HG03135 (cell line): ENCODE data around the gene GRIK1.

Experiments
- ATAC-seq: cut with Tn5 transposase; IDR thresholded peaks from one replicate; pipeline ENCODE4 v1.9.1; 2021; ENCODE audit warnings: mild to moderate bottlenecking, moderate library complexity; ENCODE audit not compliant: unreplicated experiment

GRIK1 gene

GRCh38 chr21:29678626-29679025 is 261.2 kb downstream of the GRIK1 start:
- ATAC-seq: no peak

- no peak for ATAC-seq
These were observed 262.5 kb downstream of the GRIK1 start for GRCh38 chr21:29677326-29677725.

GRCh38 chr21:29676395-29676794 is 263.4 kb downstream of the GRIK1 start:
- no peak for ATAC-seq

DNA sequence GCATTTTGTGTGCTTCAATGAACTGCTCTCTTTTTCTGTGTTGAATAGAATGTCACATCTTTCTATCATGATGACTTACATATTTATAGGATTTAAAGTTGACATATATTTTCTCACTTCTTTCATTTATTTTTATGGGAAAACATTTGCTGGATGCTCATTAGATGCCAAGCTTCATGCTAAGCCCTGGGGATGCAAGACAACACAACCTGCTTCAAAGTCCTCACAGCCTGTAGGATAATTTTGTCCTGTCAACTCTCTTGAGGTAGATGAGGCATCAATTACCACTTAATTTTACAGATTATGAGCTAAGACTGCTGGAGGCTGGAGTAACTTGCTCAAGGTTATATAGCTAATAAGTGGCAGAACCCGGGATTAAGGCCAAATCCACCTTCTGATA is 264.3 kb downstream of the GRIK1 start:
- ATAC-seq: no peak

- ATAC-seq: no peak
These were observed 265.5 kb downstream of the GRIK1 start for GRCh38 chr21:29674343-29674742.

DNA sequence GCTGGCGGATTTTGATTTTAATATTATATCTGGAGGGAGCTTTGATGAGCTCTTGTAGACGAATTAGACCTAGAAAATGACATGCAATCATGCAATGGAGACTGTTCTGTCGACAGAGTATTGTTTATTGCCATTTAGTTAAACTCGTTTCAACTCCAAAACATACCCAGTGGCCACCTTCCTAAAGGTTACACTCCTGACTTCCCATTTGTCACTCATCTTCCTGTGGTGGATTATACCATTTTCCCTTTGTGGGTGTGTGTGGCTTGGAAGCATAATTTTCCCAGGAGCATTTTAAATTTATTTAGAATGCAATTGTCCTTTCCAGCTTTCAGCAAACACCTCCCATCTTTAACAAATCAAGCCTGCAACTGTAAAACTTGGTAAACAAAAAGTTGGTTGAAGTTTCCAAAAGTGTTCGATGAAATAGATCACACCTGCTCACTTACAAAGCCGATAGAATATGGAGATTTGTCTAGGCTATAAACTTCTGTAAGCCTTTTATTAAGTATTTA is 266.6 kb downstream of the GRIK1 start:
- ATAC-seq: no peak

- no peak for ATAC-seq
These were observed 268.1 kb downstream of the GRIK1 start for GRCh38 chr21:29671728-29672127.

DNA sequence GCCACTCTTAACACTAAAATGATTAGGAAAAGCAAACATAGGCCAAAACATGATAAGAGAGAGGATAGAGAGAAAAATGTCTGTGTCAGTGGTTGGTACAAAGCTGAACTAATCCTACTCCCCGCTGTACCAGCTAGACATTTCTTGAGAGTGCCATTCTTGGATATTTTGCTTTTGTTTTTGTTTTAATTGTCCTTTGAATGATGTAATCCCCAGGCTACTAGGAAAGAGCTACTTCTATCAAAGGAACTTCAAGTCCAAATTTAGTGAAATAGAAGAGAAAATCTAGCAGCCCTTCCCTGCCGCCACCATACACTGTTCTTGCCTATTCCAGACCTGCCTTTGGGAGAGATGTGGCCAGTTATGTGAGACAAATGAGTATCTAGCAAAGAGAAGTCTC is 269.6 kb downstream of the GRIK1 start:
- no peak for ATAC-seq

- ATAC-seq: no peak
These were observed 270.4 kb downstream of the GRIK1 start for GRCh38 chr21:29669416-29669815.

GRCh38 chr21:29667651-29668050 is 272.1 kb downstream of the GRIK1 start:
- ATAC-seq: no peak

DNA sequence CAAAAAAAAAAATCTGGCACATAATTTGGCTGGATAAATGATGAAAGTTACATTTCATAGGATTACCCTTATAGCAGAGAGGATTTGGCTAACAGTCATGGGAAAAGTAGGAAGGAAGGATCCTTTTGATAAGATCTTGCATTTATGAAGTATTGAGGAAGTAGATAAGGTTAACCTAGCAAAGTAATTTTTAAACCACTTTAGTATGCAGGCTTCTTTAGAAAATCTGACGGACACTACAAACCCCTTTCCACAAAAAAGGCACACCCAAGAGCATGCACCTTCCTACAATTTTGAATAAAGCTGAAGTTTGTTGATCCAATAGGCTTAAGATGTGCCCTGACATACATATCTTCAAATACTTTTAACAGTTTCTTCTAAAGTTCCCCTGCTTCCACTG is 275.2 kb downstream of the GRIK1 start:
- no peak for ATAC-seq

DNA sequence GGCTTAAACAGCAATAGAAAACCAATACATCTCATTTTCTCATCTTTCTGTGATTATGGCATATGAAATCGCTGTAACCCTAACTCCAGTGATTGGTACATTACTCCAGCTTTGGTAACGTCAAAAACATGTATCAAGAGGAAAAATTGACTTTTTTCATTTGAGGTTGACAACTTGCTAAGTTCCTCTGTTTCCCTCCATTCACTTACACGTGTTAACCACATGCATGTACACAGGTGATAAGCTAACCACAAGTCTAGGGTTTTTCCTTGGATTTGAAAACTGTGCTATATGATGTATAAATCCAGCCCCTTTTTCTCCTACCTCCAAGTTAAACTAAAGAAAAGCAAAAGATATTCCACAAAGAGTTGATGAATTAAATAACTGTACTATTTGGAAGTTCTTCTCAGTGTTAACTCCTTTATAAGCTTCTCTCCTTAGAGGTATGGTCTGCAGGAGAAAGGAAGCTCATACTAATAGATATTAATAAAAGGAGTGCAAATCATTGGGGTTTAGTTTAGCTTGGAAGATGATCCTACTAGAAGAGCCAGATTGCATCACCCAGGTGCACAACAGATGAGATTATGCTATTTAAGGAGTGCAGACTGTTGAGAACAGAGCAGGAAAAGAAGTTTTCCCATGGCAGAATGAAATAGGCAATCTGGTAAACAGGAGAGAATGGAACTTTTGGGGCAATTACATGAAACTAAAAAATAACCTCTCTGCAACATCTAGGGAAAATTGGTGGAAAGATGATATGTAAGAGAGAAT is 277.9 kb downstream of the GRIK1 start:
- ATAC-seq: no peak

GRCh38 chr21:29660047-29660720 is 279.6 kb downstream of the GRIK1 start:
- no peak for ATAC-seq

GRCh38 chr21:29658934-29659203 is 280.9 kb downstream of the GRIK1 start:
- ATAC-seq: no peak

- no peak for ATAC-seq
These were observed 281.4 kb downstream of the GRIK1 start for GRCh38 chr21:29658177-29658933.

DNA sequence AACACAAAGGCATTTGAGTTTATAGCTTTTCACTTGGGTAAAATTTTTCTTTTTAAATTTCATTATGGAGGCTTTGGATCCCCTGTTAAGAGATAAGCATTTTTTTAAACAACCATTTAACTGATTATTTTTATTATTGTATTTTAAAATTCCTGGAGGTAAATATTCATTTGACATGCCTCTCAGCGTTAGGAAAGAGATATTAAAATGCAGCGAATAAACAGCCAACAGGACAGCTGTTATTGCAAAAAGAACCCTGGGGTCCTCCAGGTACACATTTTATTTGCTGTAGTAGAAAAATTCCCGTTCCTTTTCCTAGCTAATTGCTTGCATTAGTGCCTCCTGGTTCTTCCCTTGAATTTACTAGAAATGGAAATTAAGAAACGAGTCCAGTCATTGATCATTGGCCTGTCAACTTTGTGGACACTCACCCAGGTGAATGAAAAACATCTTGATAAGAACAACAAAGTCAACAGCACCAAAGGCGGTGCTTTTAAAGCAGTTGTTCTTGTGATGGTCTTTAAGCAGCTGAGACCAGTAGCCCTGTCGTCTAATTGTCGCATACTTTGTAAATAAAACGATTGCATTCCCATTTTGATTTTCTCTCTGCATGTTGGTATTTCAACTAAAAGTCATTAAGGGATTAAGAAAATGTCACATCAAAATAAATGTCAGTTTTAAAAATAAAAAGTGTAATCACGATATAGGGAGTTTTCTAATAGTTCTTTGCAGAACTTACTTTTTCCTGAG is 282.4 kb downstream of the GRIK1 start:
- no peak for ATAC-seq

GRCh38 chr21:29656504-29657239 is 283.1 kb downstream of the GRIK1 start:
- ATAC-seq: no peak

DNA sequence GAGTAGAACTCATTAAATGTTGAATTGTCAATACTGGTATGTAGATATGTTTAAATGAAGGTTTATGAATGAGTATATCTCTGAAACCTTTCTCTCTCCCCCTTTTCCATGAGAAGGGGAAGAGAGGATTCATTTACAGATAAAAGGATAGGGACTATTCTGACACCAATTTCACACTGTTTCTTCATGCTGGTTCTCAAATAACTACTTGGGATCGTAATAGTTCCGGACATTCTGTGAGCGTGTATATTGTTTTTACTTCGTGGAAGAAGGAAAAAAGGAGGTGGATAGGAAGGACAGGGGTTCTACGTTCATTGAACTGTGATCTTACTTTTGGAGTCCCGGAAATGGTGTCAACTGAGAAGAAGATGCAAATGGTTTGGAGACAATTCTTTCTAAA is 284.2 kb downstream of the GRIK1 start:
- ATAC-seq: no peak

DNA sequence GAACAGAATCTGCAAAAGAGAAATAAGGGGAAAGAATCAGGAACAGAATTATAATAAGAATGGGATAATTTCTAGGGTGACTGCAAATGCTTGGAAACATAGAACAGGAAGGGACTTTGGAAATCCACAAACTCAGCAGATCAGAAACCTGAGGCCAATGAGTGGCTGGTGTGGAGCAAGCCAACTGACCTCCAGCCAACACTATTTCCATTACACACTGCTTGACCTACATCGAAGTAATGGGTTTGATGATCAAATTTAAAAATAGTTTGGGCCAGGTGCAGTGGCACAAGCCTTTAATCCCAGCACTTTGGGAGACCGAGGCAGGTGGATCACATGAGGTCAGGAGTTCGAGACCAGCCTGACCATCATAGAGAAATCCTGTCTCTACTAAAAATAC is 284.9 kb downstream of the GRIK1 start:
- no peak for ATAC-seq

GRCh38 chr21:29654203-29654602 is 285.6 kb downstream of the GRIK1 start:
- ATAC-seq: no peak
